Measurements from ENCODE around the gene RSBN1L.

RSBN1L gene

DNA sequence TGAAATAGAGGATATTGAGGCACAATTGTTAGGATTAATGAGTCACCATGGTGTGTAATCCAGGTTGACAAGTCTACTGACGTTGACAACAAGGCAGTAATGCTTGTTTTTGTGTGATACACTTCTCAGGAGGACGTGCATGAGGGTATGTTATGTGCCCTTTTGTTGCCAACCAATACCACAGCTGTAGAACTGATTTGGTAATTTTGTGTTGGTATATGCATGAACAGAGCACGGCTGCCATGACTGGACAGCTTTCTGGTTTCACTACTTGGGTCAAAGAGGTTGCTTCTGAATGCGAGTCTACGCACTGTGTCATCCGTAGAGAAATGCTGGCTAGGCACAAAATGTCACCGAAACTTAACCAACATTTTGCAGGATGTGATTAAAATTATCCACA is 135.2 kb downstream of the RSBN1L start:
- ATAC-seq: no peak
- TF ChIP-seq PATZ1 (CRISPR knock-in tag; IDR thresholded peaks at IDR 0.05; ENCODE audit: borderline replicate concordance) (no peak), ARNTL (CRISPR knock-in tag; IDR thresholded peaks at IDR 0.05; ENCODE audit: borderline replicate concordance, low read depth) (no peak), ZC3H10 (CRISPR knock-in tag; IDR thresholded peaks at IDR 0.05) (no peak), ZNF70 (CRISPR knock-in tag; IDR thresholded peaks at IDR 0.05) (no peak), ZFP30 (CRISPR knock-in tag; IDR thresholded peaks at IDR 0.05) (no peak), GLIS3 (CRISPR knock-in tag; IDR thresholded peaks at IDR 0.05) (no peak), TCF4 (CRISPR knock-in tag; IDR thresholded peaks at IDR 0.05; ENCODE audit: borderline replicate concordance) (no peak), OSR1 (CRISPR knock-in tag; IDR thresholded peaks at IDR 0.05) (no peak), BACH2 (CRISPR knock-in tag; IDR thresholded peaks at IDR 0.05; ENCODE audit: borderline replicate concordance) (no peak), ZFP3 (CRISPR knock-in tag; IDR thresholded peaks at IDR 0.05) (no peak)

GRCh38 chr7:77831953-77832352 is 135.7 kb downstream of the RSBN1L start:
- ATAC-seq: no peak
- TF ChIP-seq ISL1 (CRISPR knock-in tag; IDR thresholded peaks at IDR 0.05) (no peak), ZFP30 (CRISPR knock-in tag; IDR thresholded peaks at IDR 0.05) (no peak), ZFP3 (CRISPR knock-in tag; IDR thresholded peaks at IDR 0.05) (no peak), BACH2 (CRISPR knock-in tag; IDR thresholded peaks at IDR 0.05; ENCODE audit: borderline replicate concordance) (no peak), OSR1 (CRISPR knock-in tag; IDR thresholded peaks at IDR 0.05) (no peak), ZNF565 (CRISPR knock-in tag; conservative IDR thresholded peaks at IDR 0.05; ENCODE audit: low read depth) (no peak), CSDC2 (CRISPR knock-in tag; IDR thresholded peaks at IDR 0.05) (no peak), ZNF70 (CRISPR knock-in tag; IDR thresholded peaks at IDR 0.05) (no peak), SNAI2 (CRISPR knock-in tag; IDR thresholded peaks at IDR 0.05) (no peak), TOX (CRISPR knock-in tag; IDR thresholded peaks at IDR 0.05; ENCODE audit: borderline replicate concordance) (no peak)
- TF ChIP-seq, protein P1, sequence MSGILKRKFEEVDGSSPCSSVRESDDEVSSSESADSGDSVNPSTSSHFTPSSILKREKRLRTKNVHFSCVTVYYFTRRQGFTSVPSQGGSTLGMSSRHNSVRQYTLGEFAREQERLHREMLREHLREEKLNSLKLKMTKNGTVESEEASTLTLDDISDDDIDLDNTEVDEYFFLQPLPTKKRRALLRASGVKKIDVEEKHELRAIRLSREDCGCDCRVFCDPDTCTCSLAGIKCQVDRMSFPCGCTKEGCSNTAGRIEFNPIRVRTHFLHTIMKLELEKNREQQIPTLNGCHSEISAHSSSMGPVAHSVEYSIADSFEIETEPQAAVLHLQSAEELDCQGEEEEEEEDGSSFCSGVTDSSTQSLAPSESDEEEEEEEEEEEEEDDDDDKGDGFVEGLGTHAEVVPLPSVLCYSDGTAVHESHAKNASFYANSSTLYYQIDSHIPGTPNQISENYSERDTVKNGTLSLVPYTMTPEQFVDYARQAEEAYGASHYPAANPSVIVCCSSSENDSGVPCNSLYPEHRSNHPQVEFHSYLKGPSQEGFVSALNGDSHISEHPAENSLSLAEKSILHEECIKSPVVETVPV (CRISPR knock-in tag; IDR thresholded peaks at IDR 0.05): no peak
- TF ChIP-seq, protein P2, sequence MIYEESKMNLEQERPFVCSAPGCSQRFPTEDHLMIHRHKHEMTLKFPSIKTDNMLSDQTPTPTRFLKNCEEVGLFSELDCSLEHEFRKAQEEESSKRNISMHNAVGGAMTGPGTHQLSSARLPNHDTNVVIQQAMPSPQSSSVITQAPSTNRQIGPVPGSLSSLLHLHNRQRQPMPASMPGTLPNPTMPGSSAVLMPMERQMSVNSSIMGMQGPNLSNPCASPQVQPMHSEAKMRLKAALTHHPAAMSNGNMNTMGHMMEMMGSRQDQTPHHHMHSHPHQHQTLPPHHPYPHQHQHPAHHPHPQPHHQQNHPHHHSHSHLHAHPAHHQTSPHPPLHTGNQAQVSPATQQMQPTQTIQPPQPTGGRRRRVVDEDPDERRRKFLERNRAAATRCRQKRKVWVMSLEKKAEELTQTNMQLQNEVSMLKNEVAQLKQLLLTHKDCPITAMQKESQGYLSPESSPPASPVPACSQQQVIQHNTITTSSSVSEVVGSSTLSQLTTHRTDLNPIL (CRISPR knock-in tag; IDR thresholded peaks at IDR 0.05; ENCODE audit: low read depth): no peak

All from SK-N-SH treated with all-trans-retinoic acid at 6 μM for 48 hours (cell line).